Cardiac fibroblast (primary cell): ENCODE measurements around the gene ARHGAP45.

Source experiments
- DNase-seq, 2 donors: peaks; one replicate each; pipeline versions ENCODE4 v3.0.0 to v3.0.0-alpha.2; 2010; ENCODE audit warnings: low read depth in 2 of 2
- H3K4me3 ChIP-seq, 2 donors: replicated peaks in 1 of 2; 1 replicate in 1 of 2; 2 replicates in 1 of 2; pipeline ENCODE4 v1.5.1; 2011; ENCODE audit warnings: low read depth in 2 of 2, low read length in 2 of 2, mild to moderate bottlenecking in 2 of 2, moderate library complexity in 1 of 2
- CTCF ChIP-seq: IDR thresholded peaks from one replicate; pipeline ENCODE4 v1.5.1; 2011; ENCODE audit warnings: low read depth, mild to moderate bottlenecking, low read length, inconsistent platforms

ARHGAP45 gene

GRCh38 chr19:1116726-1117581 is 50.0 kb downstream of the ARHGAP45 start:
- DNase-seq = no peak
- no peak overlapping the region for H3K4me3 ChIP-seq
- no peak for TF ChIP-seq CTCF

DNA sequence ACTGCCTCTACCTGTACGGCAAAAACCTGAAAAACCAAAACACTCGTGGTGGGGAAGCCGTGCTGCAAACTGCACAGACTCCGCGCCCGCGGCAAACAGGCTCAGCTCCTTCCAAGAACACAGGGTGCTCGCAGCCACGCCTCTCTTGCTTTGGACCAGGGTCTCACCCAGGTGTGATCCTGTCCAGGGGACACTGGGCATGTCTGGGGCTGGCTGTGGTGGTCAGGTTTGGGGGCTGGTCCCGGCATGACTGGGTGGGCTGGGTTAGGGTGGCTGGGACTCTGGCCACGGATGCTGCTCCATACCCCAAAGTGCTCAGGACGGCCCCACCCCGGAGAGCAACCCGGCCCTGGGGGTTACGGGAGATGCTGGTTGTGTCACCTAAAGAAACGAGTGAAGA is 50.7 kb downstream of the ARHGAP45 start:
- H3K4me3 ChIP-seq = no peak overlapping the region
- DNase-seq = no peak
- no peak for TF ChIP-seq CTCF

GRCh38 chr19:1118999-1119398 is 52.0 kb downstream of the ARHGAP45 start:
- no peak for DNase-seq

DNA sequence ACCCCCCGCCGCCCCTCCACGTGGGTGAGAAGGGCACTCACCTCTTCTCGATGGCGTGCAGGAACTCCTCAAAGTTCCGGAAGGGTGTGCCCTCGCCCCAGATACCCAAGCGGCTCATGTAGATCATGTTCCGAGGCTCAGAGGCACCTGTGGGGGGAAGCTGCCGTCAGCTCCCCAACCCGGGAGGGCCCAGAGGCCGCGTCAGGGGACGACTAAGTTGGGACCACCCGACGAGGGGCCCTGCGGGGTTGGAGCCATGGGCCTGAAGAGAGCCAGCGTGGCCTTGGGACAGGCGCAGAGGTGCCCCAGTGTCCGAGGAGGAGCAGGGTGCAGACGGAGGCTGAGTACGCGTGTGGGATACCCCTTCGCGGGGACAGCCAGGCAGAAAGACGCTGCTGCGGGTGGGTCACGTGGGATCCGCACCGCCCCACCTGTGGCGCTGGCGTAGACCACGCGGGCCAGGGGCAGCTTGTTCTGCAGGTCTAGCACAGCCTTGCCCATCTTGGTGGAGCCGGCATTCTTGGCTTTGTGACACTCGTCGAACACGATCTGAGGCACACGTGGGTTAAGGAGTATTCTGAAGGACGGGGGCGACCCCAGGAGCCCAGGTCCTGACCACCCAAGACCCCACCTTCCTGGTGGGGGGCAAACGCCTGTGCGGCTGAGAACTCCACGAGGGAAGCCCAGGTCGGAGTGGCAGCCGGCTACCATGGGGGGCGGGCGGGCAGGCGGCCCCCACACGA is 52.7 kb downstream of the ARHGAP45 start:
- no peak for DNase-seq
- H3K4me3 ChIP-seq = no peak overlapping the region
- TF ChIP-seq CTCF = no peak

More at GRCh38 chr19:1118999-1119398, 52.0 kb downstream of the ARHGAP45 start:
- H3K4me3 ChIP-seq = no peak overlapping the region
- no peak for TF ChIP-seq CTCF

GRCh38 chr19:1121395-1121794 is 54.4 kb downstream of the ARHGAP45 start:
- TF ChIP-seq CTCF = no peak
- no peak overlapping the region for H3K4me3 ChIP-seq
- no peak for DNase-seq

- TF ChIP-seq CTCF = no peak
- DNase-seq = no peak
- H3K4me3 ChIP-seq = no peak overlapping the region
Measured at GRCh38 chr19:1122021-1122971, 55.3 kb downstream of the ARHGAP45 start.
